Uterus (tissue), 4 donors: Measurements from ENCODE around the gene PRKAR1B. TPM values are rescaled to one million over a fixed set of nuclear protein-coding genes. Genes with fewer than 3 reads are reported as not detected.
"Not testable (repeated sequence)": the region's sequence is repeated elsewhere in the genome, so short reads cannot be mapped to it uniquely, and the experiment has no call there.

Experiments
- DNase-seq, 2 donors: peaks; one replicate each; pipeline ENCODE4 v3.0.0-alpha.2; 2019 to 2020
- H3K27ac ChIP-seq, 2 donors: fragments of 200-600 bp; sonication (generic); 1 replicate in 1 of 2; 2 replicates in 1 of 2; pipeline ENCODE4 v1.5.1; 2016 to 2018
- H3K27me3 ChIP-seq, 2 donors: fragments of 200-600 bp; sonication (generic); one replicate each; pipeline ENCODE4 v1.5.1; 2018 to 2019; ENCODE audit warnings: control low read depth in 1 of 2
- H3K36me3 ChIP-seq, 2 donors: fragments of 200-600 bp; sonication (generic); one replicate each; pipeline ENCODE4 v1.5.1; 2019; ENCODE audit warnings: control low read depth in 1 of 2
- H3K4me1 ChIP-seq, 2 donors: fragments of 200-600 bp; sonication (generic); one replicate each; pipeline ENCODE4 v1.5.1; 2018 to 2019; ENCODE audit warnings: control low read depth in 1 of 2
- H3K4me3 ChIP-seq, 2 donors: fragments of 200-600 bp; sonication (generic); 1 replicate in 1 of 2; 2 replicates in 1 of 2; pipeline ENCODE4 v1.5.1; 2018 to 2019; ENCODE audit warnings: mild to moderate bottlenecking in 1 of 2
- H3K9me3 ChIP-seq, 2 donors: fragments of 200-600 bp; sonication (generic); one replicate each; pipeline ENCODE4 v1.5.1; 2019; ENCODE audit warnings: control low read depth in 1 of 2
- CTCF ChIP-seq, 4 experiments: fragments of 200-600 bp in 2 of 4; fragments of 450-650 bp in 2 of 4; sonication (generic) in 2 of 4; IDR thresholded peaks; one replicate each; pipeline ENCODE4 v1.5.1; 2016 to 2019; ENCODE audit warnings: antibody characterized with exemption in 4 of 4, mild to moderate bottlenecking in 2 of 4, moderate library complexity in 1 of 4
- POLR2A ChIP-seq, 2 donors: fragments of 450-650 bp; IDR thresholded peaks; one replicate each; pipeline ENCODE4 v1.6.1; 2016; ENCODE audit warnings: antibody characterized with exemption in 2 of 2, mild to moderate bottlenecking in 1 of 2, moderate library complexity in 1 of 2
- intact Hi-C: fragments of 100-400 bp; cut with DNase I; formaldehyde crosslinking; loops from one replicate; pipeline ENCODE4 v1.15.1; 2023; ENCODE audit warnings: low total_unique reads
- total RNA-seq, 4 donors: library from RNA; depleted of rRNA in 3 of 4; stranded (reverse); fragments of >200 nt in 3 of 4; gene quantifications; one replicate each; pipeline versions ENCODE4 v1.1.0 to v1.2.4, GENCODE V29; 2014 to 2023
- donor health status: DM: yes; HTN: yes; CAD: no.

PRKAR1B gene
- total RNA-seq, 4 donors from 2014 or later = 1.0 to 45.2 (median 28.7) TPM

- Histone ChIP-seq H3K4me3 (no peak overlapping the region), H3K27ac (no peak overlapping the region)
- intact Hi-C loops = no loop called here
Observed at GRCh38 chr7:655758-656157, 71.3 kb downstream of the PRKAR1B start.

GRCh38 chr7:653829-654764 is 73.0 kb downstream of the PRKAR1B start:
- Histone ChIP-seq H3K36me3 (no peaks in the 10 kb centered on the region), H3K27me3 (no peaks in the 10 kb centered on the region), H3K27ac (no peak overlapping the region), H3K9me3 (no peaks in the 10 kb centered on the region), H3K4me3 (no peak overlapping the region), H3K4me1 (no peaks in the 10 kb centered on the region)
- intact Hi-C loops = no loop called here
- DNase-seq = no peak
- no peak for TF ChIP-seq POLR2A (IDR thresholded peaks at IDR 0.05)

More at GRCh38 chr7:655758-656157, 71.3 kb downstream of the PRKAR1B start:
- Histone ChIP-seq H3K4me1 (no peaks in the 10 kb centered on the region), H3K27me3 (no peaks in the 10 kb centered on the region), H3K9me3 (no peaks in the 10 kb centered on the region), H3K36me3 (no peaks in the 10 kb centered on the region)
- TF ChIP-seq POLR2A (IDR thresholded peaks at IDR 0.05) (no peak), CTCF (IDR thresholded peaks at IDR 0.05) (no peak)
- no peak for DNase-seq

- H3K27ac ChIP-seq = no peak overlapping the region
- no peaks in the 10 kb centered on the region for H3K27me3 ChIP-seq
- H3K36me3 ChIP-seq = no peaks in the 10 kb centered on the region
- H3K4me3 ChIP-seq = no peak overlapping the region
- no peaks in the 10 kb centered on the region for H3K9me3 ChIP-seq
- intact Hi-C loops = no loop called here
- no peaks in the 10 kb centered on the region for H3K4me1 ChIP-seq
- no peak for TF ChIP-seq CTCF (IDR thresholded peaks at IDR 0.05)
- no peak for TF ChIP-seq POLR2A (IDR thresholded peaks at IDR 0.05)
- DNase-seq = no peak
Observed at GRCh38 chr7:652881-653280, 74.2 kb downstream of the PRKAR1B start.

DNA sequence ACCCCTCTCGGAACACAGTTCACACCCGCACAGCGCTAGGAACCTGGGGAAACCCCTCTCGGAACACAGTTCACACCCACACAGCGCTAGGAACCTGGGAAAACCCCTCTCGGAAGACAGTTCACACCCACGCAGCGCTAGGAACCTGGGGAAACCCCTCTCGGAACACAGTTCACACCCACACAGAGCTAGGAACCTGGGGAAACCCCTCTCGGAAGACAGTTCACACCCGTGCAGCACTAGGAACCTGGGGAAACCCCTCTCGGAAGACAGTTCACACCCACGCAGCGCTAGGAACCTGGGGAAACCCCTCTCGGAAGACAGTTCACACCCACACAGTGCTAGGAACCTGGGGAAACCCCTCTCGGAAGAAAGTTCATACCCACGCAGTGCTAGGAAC is 74.9 kb downstream of the PRKAR1B start:
- H3K27ac ChIP-seq, H3K27me3 ChIP-seq, intact Hi-C loops, H3K9me3 ChIP-seq, DNase-seq, H3K36me3 ChIP-seq, H3K4me3 ChIP-seq, H3K4me1 ChIP-seq: not testable (repeated sequence)

DNA sequence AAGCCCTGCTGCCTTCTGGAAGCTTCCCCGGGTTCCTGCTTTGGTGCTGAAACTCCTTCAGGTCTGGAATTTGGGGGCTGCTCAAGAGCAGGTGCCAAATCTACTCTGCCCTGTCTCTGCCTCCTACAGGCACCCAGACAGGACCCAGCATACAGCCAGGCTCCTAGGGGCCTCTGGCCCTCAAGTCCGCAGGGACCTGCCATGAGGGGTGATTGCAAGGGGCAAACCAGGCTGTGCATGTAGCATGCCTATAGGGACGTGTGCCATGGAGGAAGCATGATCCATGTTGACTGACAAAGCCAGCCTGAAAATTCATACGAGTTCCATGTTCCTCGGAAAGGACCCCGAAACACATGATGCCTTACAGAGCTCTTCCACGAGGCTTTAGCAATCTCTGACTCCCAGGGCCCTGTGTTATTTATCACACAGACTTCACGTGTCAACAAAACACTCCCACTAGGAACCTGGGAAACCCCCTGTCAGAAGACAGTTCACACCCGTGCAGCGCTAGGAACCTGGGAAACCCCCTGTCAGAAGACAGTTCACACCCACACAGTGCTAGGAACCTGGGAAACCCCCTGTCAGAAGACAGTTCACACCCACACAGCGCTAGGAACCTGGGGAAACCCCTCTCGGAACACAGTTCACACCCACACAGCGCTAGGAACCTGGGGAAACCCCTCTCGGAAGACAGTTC is 75.9 kb downstream of the PRKAR1B start:
- Histone ChIP-seq H3K9me3 (no peaks in the 10 kb centered on the region), H3K4me3 (no peak overlapping the region), H3K27ac (no peak overlapping the region), H3K36me3 (no peaks in the 10 kb centered on the region), H3K27me3 (no peaks in the 10 kb centered on the region), H3K4me1 (no peaks in the 10 kb centered on the region)
- TF ChIP-seq POLR2A (IDR thresholded peaks at IDR 0.05) = no peak
- TF ChIP-seq CTCF (IDR thresholded peaks at IDR 0.05) = no peak
- intact Hi-C loops = no loop called here
- no peak for DNase-seq
